Measurements from ENCODE around the gene ARL15.

The ARL15 gene

DNA sequence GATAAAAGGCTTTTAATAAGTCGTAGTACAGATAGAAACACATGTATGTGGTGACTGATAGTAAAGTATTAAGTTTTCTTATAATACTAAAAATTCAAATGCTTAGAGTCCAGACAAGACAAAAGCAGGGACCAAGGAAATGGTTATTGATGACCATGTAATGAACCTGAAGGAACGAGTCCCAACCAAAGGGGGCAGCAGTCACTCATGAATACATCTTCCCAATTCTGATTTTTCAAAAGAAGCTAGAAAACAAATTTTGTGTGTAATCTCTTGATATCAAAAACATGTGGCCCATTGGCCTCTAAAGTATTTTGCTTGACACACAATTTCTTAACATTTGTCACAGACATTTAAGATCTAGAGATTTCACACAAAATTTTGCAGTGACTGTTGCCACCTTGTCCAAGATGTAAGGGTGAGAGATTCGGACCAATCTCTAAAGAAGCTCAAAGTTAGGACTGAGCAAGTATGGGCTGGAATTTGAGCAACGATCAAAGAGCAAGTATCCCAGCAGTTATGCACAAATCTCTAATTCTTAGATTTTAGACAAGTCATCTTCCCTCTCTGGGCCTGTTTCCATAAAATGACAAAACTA is 66.8 kb downstream of the ARL15 start:
- DNase-seq, result peak; percentile 8

DNA sequence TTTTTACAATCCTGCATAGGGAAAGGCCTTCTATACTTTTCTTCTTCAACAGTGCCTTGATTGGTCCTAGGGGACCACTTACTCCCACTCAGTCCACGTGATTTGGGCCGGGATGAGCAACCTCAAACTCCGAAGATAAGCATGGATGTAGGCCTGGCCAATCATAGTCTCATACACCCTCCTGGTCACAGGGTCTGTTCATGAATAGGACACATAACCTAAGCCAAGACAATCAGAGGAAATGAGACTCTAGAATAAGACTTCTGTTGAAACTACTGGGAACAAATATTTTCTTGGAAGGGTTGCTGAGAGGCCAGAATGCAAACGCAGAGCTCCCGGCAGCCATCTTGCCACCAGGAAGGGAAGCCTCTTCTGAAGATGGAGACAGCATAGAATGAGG is 68.1 kb downstream of the ARL15 start:
- no peak for DNase-seq

DNA sequence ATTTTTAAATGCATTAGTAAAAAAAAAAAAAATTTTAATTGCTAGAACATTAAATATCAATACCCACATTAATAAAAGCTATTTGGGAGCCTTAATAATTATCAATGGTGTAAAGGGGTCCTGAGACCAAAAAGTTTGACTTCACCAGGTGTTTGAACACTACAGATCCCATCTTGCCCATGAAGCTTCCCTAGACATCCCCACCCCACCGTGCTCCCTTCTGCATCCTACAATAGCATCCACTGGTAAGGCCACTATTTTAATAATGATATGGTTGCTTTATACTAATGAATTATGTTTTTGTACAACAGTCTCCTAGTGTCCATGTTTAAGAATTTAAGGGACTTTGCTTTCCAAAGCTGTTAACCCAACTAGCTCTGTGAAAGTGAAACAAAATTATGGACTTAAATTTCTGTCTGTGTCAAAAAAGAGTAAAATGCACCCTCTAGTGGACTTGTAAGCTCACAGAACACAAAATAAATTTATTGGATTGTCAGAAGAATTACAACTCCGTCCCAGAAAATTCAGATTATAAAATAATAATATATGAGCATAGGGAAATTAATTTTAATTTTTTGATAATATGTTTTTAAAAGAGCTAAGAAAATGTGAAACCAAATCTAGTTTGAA is 76.0 kb downstream of the ARL15 start:
- no peak for DNase-seq

DNA sequence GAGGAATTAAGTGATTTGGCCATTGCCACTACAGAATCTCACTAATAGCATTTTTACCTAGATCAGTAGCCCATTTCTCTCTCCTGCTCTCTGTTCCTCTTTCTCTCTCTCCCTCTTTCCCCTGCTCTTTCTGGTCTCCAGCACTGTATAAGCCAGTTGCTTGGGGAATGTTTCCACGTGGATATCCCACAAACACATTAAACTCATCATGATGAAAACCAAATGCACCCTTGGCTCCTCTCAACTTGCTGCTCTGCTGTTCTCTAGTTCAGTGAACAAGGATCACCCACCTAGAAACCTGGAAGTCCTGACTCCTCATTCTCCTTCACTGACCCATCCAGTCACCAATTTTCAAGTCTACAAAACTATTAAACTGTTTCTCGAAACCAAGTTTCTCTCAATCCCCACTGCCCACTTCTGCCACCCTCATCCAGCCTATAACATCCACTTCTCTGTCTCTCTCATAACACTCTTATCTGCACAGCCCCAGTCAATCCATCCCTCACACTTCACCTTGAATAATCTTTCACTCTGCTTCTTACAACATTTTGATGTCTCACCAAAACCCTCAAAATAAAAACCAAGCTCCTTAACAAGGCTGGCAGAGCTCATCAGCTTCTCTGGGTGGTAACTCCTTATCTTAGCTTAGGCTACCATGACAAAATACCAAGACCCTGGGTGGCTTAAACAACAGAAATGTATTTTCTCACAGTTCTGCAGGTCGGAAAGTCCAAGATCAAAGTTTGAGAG is 79.3 kb downstream of the ARL15 start:
- no peak for DNase-seq

DNA sequence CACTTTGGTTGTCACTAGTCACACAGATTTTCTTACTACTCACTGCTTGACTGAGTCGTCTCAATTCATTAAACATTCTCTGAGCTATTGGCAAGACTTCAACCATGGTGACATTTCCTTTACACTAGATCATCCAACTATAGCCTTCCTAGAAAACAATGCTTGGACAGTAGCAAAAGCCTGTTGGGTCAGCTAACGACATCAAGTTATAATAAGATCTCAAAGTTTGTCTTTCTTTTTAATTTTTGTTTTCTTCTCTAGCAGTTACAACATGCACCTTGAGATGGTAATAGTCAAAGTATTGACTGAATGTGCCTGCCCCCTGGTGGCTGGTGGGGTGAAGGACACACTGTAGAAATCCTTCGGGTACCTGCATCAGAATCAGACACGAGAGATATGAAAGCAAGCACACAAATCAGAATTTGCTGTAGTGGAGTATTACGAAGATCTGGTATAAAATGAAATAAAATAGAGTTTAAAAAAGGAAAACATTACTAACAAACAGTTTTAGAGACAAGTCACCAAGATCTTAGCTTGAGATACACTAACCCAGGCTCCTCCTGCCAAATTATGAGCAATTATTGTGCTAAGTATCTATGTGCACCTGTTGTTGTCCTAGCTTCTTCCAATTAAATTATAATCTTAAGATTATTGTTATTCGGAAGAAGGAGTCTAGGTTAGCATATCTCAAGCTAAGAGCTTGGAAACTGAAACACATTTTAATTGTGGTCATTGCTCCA is 81.2 kb downstream of the ARL15 start:
- peak; percentile 65 for DNase-seq

DNA sequence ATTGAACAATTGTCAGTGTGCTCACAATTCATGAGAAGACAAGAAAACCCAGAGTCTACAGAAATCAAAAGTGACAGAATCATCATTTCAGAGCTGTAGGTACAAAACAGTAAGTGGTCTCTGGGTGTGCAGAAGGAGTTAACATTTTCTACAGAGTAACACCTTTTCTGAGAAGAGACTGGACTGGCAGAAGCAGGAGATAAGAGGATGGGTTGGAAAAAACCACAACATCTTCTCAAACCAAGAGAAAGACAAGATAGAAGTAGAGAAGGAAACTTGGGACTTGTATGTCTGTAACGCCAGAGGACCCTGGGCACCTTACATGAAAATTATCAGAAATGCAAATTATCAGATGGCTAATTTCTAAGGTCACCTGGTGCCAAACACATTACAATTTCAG is 82.6 kb downstream of the ARL15 start:
- no peak for DNase-seq

- DNase-seq, result no peak
Observed at GRCh38 chr5:54227109-54227508, 83.3 kb downstream of the ARL15 start.

DNA sequence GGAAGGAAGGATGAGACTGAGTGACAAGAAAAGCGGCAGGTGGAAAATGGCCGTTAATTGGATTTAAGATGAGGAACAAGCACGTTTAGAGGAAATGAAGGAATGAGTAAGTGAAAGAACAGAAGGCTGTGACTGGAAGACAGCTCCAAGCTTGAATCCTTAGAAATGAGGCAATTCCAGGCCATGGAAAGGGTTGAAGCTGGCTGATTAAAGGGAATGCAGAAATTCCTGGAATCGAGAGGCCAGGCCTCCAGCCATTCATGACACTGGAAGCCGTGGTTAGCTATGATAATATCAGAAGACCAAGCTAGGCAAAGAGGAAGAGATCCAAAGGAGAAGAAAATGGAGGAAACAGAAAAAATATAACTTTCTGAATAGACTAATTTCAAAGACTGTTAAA is 84.2 kb downstream of the ARL15 start:
- DNase-seq, result no peak

- DNase-seq, result no peak
Observed at GRCh38 chr5:54224103-54224826, 86.1 kb downstream of the ARL15 start.

DNA sequence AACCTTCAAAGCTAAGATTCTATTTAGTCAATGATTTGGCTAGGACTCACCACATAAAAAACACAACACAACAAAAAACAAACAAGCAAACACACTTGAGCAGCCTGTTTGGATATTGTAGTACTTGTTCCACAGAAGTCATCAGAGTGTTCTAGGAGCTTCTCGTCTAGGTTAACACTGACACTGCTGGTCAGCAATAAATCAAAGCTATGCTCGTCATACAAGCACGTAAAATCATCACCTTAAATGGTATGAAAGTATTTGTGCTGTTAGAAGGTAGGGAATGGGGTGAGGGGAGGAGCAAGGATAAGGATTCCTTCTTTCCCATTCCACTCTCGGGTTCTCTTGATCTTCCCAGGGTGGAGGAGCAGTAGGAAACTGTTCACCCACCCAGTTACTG is 88.0 kb downstream of the ARL15 start:
- no peak for DNase-seq

DNA sequence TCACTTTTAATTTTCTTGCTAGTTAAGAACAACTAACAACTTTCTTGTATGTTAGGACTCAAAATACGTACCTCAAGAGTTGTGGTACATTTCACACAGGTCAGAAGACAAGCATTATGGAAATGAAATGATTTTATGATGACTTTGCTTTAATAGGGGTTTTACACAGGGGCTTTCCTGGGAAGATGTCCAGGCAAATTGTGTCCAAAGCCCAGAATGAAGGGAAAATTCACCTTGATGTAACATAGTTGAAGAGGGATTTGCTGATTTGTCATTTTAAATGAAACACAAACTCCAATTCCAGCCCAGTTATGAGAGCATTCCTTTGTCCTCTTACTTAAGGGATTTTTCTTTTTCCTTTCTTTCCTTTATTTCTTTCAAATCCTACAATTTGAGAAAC is 89.2 kb downstream of the ARL15 start:
- no peak for DNase-seq

DNA sequence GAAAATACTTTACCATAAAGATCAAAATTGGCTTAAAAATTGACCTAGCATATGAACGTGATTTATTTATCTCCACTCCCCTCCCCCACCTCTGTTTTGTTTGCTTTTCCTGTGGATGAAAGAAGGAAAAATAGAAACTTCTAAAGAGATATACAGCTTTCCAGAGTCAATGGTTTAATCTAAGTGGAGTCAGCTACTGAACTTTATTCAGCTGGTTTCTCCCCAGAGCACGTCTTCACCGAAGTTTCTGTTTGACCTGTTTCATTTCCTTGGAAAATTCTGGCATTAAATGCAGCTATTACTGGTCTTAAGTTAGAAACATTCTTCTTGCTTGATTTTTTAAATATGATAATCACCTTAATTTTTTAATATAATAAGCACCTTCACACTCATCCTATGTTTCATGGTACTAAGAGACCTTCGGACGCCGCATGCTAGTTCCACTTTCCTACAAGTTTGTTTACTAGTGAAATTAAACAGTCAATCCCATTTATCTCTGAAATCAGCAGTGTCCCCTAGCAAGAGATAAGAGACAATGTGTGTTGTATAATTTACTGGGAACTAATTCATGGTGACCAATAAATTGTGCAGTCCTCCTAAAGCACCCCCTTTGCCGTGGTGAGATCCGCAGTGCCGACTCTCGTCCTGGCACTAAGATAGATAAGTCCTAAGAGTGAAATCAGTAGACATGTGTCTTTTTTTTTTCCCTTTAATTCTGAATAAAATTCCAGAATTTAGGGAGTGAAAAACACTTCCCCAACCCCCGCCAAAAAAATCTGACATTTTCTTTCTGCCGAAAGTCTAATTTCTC is 89.9 kb downstream of the ARL15 start:
- DNase-seq, result no peak

- DNase-seq, result peak; percentile 41
Observed at GRCh38 chr5:54217826-54218503, 92.4 kb downstream of the ARL15 start.

DNA sequence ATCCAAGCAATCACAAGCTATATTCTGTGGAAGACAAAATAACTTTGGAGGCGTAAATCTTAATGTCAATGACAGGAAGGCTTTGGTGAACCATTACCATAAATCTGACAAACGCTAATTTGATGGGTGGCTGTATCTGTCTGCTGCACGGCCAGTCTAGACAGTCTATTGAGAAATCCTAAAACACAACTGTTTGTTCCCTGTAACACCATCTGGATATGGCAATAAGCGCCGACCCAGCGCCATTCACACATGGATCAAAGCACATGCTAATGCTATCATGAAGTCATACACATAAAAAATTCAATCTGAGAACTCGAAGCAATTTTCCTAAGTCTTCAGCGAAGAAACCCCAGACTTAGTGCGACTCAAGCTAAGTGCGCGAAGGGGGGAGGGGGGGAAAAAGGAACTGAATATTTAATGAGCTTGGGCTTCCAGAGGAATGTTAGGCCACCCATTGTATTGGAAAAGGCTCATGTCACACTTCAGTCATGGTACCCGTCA is 95.1 kb downstream of the ARL15 start:
- no peak for DNase-seq

DNA sequence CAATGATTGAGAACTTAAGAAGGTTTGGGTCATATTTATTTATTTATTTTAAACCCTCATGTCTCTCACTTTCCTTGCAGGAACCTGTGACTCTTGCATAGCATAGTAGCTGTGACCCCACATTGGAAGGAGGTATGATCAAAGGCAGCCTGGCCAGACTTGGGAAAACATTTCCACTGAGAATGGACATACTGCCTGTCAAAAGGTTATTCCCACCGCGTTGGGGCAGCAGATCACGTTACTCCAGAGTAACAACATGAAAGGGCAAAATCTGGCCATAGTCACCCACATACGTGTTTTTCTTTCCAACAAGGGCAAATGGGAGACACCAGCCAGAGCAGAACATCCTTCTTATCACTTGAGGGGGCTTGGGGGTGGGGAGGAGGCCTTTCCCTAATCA is 95.7 kb downstream of the ARL15 start:
- no peak for DNase-seq

DNA sequence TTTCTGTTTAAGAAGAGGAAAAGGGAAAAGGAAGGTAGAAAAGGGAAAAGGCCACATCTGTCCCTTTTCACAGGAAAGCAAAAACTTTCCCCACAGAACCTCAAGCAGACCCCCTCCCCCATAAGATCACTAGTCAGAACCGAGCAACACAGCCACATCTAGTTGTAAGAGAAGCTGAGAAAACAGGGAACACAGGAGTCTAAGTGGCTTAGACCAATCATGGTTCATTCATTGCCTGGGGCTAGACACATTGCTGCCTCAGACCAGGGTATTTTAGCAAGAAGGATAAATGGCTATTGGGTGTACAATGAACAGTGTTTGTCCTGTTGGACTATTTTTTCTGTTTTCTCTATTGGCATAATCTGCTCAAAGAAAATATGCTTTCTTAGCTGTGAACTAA is 98.0 kb downstream of the ARL15 start:
- no peak for DNase-seq

DNA sequence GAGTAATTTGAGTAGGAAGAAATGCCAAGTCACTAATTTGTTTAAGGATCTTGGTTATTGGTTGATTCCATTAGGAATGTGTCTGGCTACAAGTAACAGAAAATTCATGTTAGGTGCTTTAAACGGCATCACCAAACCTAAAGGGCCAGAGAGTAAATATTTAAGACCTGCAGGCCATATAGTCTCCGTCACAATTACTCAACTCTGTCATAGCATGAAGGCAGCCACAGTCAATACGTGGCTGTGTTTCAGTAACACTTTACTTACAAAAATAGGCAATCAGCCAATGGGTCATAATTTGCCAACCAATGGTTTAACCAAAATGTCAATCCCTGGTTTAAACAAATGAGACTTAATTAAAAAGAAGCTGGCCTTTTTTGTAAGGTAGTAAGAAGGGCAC is 98.5 kb downstream of the ARL15 start:
- no peak for DNase-seq

DNA sequence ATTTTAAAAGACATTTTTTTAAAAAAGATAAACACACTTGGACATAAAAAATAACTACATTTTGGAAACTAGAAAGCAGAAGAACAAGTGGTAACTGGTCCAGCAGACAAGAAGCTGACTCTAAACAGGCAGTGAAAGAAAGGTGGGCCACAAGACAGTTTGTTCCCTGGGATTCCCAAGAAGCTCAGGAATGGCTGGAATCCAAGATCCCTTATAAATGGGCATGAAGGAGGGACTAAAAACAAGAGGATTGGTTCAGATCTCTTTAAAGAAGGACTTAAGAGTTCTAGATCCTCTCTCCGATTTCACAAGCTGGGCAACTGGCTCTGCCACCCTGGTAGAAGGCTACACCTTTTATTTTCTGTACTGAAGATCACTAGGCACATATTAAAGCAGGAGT is 102.8 kb downstream of the ARL15 start:
- DNase-seq, result no peak

DNA sequence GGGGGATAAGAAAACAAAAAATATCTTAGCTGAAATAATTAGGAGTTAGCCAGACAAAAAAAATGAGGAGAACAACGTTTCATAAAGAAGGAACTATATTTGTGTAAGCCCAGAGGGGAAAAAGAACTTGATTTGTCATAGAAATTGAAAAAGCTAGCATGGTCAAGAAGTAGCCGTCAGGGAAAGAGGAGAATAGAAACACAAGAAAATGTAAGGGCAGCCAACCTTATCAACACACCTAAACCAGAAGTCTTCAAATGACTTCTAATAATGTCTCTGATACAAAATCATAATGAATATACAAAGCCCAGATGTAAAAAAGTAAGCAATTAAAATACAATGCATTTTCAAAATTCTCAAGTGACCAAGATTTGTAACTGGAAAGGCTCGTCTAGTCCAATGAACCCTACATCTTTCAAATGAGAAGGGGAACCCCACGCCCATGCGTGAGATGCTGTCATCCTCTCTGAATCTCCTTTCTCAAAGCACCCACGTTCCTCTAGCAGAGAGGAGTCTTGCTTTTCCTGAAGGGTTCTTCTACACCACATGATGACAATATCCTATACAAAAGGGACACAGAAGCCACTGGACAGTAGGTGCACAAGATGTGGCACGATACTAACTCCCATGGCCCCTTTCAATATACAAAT is 103.7 kb downstream of the ARL15 start:
- DNase-seq, result no peak

GRCh38 chr5:54205918-54206317 is 104.5 kb downstream of the ARL15 start:
- DNase-seq, result no peak

DNA sequence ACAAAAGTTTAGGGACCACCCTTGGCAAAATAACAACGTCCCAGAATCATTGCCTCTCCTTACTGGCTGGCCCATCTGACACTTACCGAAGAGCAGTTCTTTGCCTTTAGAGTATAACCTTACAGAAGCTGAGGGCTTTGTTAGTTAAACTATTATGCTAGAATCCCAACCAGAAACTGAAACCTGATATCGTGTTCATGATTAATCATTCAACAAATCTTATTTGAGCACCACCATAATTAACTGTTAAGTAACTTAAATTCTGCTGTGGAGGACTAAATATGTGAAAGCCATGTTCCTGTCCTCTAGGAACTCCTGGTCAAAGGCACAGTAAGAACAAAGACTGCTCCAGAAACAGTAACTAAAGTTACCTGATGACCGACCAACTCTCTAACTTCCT is 104.9 kb downstream of the ARL15 start:
- no peak for DNase-seq

All from CD4-positive, alpha-beta T cell treated with Interleukin-4 for 4 hours (primary cell).